Calu3 (cell line): Measurements from ENCODE around the gene ABCD3. TPM values are rescaled to one million over a fixed set of nuclear protein-coding genes. Genes with fewer than 3 reads are reported as not detected.

Experiments used
- BruUV-seq: library from RNA; stranded (reverse); fragments of 400-500 nt; replicated peaks from 2 replicates; lab custom pipeline; 2021; lab: Mats Ljungman, UMichigan
- CTCF ChIA-PET: fragments of 300-600 bp; sonication (Branson Sonifier 250); formaldehyde crosslinking; loops from one replicate; lab custom pipeline; 2022; ENCODE audit warnings: antibody characterized with exemption; lab: Charles Lee
- DNase-seq: peaks from one replicate; pipeline ENCODE4 v3.0.0; 2022
- H3K27ac Mint-ChIP-seq: one replicate; pipeline ENCODE4 v1.8.0; 2022; ENCODE audit warnings: mixed read lengths; ENCODE audit not compliant: unreplicated experiment
- H3K27me3 Mint-ChIP-seq: one replicate; pipeline ENCODE4 v1.8.0; 2022; ENCODE audit warnings: mixed read lengths; ENCODE audit not compliant: unreplicated experiment
- H3K36me3 Mint-ChIP-seq: one replicate; pipeline ENCODE4 v1.8.0; 2022; ENCODE audit warnings: mild to moderate bottlenecking, moderate library complexity, mixed read lengths; ENCODE audit not compliant: insufficient read depth, unreplicated experiment
- H3K4me1 Mint-ChIP-seq: one replicate; pipeline ENCODE4 v1.8.0; 2022; ENCODE audit warnings: mild to moderate bottlenecking, low read depth, mixed read lengths; ENCODE audit not compliant: unreplicated experiment
- H3K4me3 Mint-ChIP-seq: one replicate; pipeline ENCODE4 v1.8.0; 2022; ENCODE audit warnings: mild to moderate bottlenecking, low read depth, moderate library complexity, mixed read lengths; ENCODE audit not compliant: unreplicated experiment
- H3K9me3 Mint-ChIP-seq: one replicate; pipeline ENCODE4 v1.8.0; 2022; ENCODE audit warnings: low read depth, mixed read lengths; ENCODE audit not compliant: unreplicated experiment
- intact Hi-C: fragments of 100-400 bp; cut with micrococcal nuclease; formaldehyde crosslinking; loops from one replicate; pipeline ENCODE4 v1.10.0; 2022; ENCODE audit not compliant: unreplicated experiment
- total RNA-seq: library from RNA; stranded (reverse); gene quantifications from 2 replicates; pipeline ENCODE4 v1.2.3, GENCODE V29; 2022
- TF ChIP-seq, protein P1 (sequence below): fragments of 200-600 bp; IDR thresholded peaks from one replicate; pipeline ENCODE4 v1.8.0; 2022; ENCODE audit warnings: antibody characterized with exemption; ENCODE audit not compliant: unreplicated experiment

The ABCD3 gene
- total RNA-seq, 1 experiment from 2014 or later, result 59.3 TPM

DNA sequence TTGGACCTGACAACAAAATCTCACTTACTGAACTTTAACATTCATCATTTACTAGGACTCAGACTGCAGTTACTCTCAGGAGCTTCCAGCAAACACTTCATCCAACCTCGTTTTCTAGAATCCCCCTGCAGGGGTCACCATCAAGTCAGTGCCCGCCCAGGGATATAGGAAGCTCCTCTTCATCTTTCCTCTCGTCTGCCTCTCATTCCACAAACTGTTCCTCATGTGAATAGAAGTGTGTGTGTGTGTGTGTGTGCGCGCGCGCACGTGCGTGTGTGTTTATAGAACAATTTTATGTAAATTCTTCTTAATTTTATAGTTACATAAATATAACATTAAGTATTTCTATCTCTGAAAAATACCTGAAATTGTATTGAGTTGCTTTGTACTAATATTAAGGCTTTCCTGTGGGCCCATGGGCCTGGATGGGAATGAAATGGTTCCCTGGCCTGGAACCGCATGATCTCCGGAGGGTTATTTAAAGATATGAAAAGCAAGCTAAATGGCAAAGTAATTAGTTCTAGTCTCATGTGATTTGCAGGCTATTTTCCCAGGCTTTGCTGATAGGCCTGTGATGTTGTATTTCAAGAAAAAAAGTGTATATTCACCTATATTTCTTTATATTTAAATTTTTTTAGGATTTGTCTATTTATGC, 21.7 kb upstream of the ABCD3 start:
- no peak for DNase-seq
- H3K36me3 Mint-ChIP-seq, result no peaks in the 10 kb centered on the region

DNA sequence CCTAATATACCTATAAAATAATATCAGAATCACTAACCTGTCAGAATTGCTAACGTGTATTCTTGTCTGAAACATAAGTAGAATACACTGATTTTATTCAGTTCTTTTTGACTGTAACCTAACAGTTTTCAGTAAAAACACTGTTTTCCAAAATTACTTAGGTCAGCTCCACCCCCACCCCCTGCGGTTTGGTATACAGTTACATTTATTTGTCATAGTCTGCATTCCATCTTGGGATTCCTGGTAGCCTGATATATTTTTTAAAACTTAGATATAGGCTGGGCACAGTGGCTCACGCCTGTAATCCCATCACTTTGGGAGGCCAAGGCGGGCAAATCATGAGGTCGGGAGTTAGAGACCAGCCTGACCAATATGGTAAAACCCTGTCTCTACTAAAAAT, 19.8 kb upstream of the ABCD3 start:
- H3K9me3 Mint-ChIP-seq, result no peaks in the 10 kb centered on the region
- no peaks in the 10 kb centered on the region for H3K27me3 Mint-ChIP-seq
- no peak overlapping the region for H3K27ac Mint-ChIP-seq
- no peak overlapping the region for H3K4me3 Mint-ChIP-seq
- DNase-seq, result no peak
- no peaks in the 10 kb centered on the region for H3K36me3 Mint-ChIP-seq
- intact Hi-C loops, result no loop called here
- peaks cover 26% of the 10 kb centered on the region for H3K4me1 Mint-ChIP-seq
- TF ChIP-seq, protein P1, sequence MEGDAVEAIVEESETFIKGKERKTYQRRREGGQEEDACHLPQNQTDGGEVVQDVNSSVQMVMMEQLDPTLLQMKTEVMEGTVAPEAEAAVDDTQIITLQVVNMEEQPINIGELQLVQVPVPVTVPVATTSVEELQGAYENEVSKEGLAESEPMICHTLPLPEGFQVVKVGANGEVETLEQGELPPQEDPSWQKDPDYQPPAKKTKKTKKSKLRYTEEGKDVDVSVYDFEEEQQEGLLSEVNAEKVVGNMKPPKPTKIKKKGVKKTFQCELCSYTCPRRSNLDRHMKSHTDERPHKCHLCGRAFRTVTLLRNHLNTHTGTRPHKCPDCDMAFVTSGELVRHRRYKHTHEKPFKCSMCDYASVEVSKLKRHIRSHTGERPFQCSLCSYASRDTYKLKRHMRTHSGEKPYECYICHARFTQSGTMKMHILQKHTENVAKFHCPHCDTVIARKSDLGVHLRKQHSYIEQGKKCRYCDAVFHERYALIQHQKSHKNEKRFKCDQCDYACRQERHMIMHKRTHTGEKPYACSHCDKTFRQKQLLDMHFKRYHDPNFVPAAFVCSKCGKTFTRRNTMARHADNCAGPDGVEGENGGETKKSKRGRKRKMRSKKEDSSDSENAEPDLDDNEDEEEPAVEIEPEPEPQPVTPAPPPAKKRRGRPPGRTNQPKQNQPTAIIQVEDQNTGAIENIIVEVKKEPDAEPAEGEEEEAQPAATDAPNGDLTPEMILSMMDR, result no peak
- CTCF ChIA-PET, result interaction anchor here (0.7 kb wide), 1 partner anchor 344 kb away, joined by 3 read pairs; no protein-coding TSS in a partner anchor
- BruUV-seq, result no TSS peak

More for the DNA sequence above, 21.7 kb upstream of the ABCD3 start:
- Mint-ChIP-seq H3K27ac (no peak overlapping the region), H3K27me3 (no peaks in the 10 kb centered on the region), H3K4me1 (peaks cover 26% of the 10 kb centered on the region), H3K9me3 (no peaks in the 10 kb centered on the region), H3K4me3 (no peak overlapping the region)
- TF ChIP-seq, protein P1, result no peak
- intact Hi-C loops, result loop anchor here (1.0 kb wide), 1 partner anchor 12 kb away; no protein-coding TSS in a partner anchor
- no TSS peak for BruUV-seq
- CTCF ChIA-PET, result no interaction called here

DNA sequence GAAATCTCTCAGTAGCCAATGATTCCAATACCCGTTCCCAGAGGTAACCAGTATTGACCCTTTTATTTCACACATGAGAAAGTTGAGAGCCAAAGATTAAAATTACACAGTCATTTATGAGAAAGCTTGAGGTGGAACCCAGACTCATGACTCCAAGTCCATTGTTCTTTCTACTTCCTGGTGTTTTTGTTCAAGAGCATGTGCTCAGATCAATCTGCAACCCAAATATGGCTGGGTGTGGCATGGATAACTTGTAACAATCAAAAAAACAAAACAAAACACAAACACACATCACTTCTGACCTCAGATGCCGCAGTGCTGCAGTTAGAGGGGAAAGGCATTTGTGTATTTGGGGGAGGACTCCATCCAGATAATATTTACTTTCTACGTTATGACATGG, 18.7 kb upstream of the ABCD3 start:
- no peaks in the 10 kb centered on the region for H3K9me3 Mint-ChIP-seq
- no peak overlapping the region for H3K4me3 Mint-ChIP-seq
- H3K4me1 Mint-ChIP-seq, result peaks cover 26% of the 10 kb centered on the region
- intact Hi-C loops, result no loop called here
- DNase-seq, result no peak
- CTCF ChIA-PET, result no interaction called here
- BruUV-seq, result no TSS peak
- TF ChIP-seq, protein P1, result no peak
- H3K36me3 Mint-ChIP-seq, result no peaks in the 10 kb centered on the region
- H3K27ac Mint-ChIP-seq, result no peak overlapping the region
- H3K27me3 Mint-ChIP-seq, result no peaks in the 10 kb centered on the region

DNA sequence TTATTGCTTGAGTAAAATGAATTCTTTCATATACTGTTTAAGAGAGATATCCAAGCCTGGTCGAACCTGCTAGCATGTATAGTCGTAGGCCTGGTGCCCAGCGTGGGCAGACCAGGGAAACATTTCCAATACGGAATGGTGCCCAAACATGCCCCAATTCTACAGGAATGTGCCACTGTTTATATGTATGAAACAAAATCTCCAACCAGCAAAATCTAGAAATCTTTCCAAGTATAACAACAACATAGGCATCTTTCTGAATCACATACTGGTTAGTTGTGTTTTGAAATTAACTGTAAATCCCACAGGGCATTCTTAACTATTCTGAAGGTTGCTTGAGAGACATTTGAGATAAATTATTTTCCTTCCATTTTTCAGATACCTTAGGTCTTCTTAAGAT, 17.0 kb upstream of the ABCD3 start:
- DNase-seq, result no peak
- no TSS peak for BruUV-seq

More for the DNA sequence above, 17.0 kb upstream of the ABCD3 start:
- Mint-ChIP-seq H3K9me3 (no peaks in the 10 kb centered on the region), H3K36me3 (no peaks in the 10 kb centered on the region), H3K27me3 (no peaks in the 10 kb centered on the region), H3K4me1 (peaks cover 11% of the 10 kb centered on the region), H3K4me3 (no peak overlapping the region), H3K27ac (no peak overlapping the region)
- TF ChIP-seq, protein P1, result no peak
- CTCF ChIA-PET, result no interaction called here
- intact Hi-C loops, result no loop called here
